ENCODE measurements around the gene MFN1.
A peak's percentile ranks its signal among the peaks of the same experiment; 100 is the strongest.

MFN1 gene

GRCh38 chr3:179348325-179349013, 960 bp downstream of the MFN1 start:
- peak in 2 of 3 experiments; percentile 33 to 56 for DNase-seq

DNA sequence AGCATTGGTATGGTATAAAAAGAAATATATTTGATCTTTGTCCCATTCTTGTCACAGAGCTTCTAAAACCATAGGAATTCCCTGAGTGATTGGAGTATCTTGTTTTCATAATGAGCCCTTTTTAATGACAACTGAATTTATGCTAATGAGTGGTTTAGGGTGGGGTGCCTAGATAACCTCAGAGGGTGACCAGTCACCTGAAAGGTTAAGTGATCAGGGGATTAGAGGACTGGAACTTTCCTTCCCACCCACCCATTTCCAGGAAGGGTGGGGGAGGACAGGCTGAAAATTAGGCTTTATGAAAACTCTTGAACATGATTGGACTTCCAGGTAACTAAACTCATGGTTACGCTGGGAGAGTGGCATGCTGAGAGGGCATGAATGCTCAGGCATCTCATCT, 8.5 kb downstream of the MFN1 start:
- no peak for DNase-seq

DNA sequence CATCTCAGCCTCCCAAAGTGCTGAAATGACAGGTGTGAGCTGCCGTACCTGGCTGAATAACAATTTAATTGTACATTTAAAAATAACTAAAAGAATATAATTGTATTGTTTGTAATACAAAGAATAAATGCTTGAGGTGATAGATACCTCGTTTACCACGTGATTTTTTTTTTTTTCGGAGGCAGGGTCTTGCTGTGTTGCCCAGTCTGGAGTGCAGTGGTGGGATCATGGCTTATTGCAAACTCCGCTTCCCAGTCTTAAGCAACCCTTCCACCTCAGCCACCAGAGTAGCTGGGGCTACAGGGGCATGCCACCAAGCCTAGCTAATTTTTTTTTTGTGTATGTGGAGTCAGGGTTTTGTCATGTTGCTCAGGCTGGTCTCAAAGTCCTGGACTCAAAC, 15.8 kb downstream of the MFN1 start:
- DNase-seq: no peak

GRCh38 chr3:179369621-179370020, 22.1 kb downstream of the MFN1 start:
- DNase-seq: no peak

DNA sequence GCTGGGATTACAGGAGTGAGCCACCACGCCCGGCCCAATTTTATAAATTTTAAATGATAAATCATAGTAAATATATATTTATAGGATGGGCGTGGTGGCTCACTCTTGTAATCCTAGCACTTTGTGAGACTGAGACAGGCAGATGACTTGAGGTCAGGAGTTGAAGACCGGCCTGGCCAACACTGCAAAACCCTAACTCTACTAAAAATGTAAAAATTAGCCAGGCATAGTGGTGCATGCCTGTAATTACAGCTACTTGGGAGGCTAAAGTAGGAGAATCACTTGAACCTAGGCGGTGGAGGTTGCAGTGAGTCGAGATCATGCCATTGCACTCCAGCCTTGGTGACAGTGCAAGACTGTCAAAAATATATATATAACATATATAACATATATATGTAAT, 26.4 kb downstream of the MFN1 start:
- DNase-seq: no peak

DNA sequence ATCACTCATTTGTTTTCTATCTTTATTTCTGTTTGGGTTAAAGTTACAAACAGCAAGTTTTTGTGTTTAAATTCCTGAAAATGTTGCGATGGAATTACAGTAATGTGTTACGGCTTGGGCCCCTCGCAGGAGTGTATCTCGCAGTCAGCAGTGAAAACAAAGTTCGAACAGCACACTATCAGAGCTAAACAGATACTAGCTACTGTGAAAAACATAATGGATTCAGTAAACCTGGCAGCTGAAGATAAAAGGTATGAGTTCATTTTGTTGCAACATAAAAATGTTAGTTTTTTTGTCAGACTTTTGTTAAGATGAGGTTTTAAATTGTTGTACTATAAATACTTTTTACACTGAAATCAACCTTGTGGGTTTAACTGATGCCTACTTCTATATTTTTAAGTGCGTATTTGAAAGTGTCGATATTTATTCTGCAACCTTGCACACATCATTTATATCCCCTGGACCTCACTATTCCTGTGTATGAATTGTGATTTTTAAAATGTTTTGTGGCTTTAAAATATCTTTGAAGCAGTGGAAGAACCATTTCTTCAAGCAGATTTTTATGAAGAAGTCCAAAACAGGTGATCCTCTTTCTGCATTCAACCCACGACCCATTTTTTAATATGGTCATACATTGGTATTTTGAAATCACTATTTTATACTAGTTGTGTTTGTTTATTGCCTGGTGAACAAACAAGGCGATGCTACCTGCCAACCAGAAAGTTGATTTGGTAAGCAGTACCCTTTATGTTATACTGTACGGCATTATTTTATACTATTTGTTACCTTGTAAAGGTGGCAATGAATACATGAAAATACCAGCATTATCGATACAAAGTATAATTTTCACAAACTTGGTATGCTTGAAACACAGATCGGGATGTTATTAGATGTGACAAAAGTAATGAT, 27.8 kb downstream of the MFN1 start:
- DNase-seq: no peak

DNA sequence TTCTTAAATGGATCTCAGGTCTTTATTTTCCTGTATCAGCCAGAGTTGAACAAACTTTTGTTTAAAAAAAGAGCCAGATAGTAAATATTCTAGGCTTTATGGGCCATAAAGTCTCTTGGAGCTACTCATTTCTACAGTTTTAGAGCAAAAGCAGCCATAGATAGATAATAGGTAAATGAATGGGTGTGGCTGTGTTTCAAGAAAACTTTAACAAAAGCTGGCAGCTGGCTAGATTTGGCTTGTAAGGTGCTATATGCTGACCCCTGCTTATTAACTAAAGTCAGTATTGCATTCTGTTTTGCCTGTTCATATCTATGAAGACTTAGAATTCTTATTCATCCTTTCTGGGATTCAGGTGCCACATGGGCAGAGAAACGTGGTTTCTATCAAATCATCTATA, 29.0 kb downstream of the MFN1 start:
- DNase-seq: no peak

- DNase-seq: no peak
Measured at GRCh38 chr3:179391906-179392305, 44.4 kb downstream of the MFN1 start.

GRCh38 chr3:179398574-179399231, 51.2 kb downstream of the MFN1 start:
- DNase-seq: no peak

DNA sequence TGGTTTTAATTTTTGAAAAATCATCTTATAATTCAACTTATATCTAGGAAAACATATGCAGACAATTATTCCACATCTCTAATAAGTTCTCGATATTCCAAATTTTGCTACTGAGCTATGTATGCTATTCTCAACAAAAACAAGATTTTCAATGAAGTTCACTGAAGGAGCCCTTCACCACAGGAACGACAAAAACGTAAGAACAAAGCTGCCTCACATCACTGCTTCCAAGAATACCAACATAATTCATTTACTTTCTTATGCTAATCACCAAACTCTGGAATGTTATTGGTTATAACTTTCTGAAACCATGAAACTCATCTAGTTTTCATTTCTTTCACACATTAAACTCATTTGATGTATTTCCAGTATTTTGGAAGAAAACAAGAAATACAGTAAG, 54.1 kb downstream of the MFN1 start:
- no peak for DNase-seq

GRCh38 chr3:179402963-179403362, 55.5 kb downstream of the MFN1 start:
- no peak for DNase-seq

GRCh38 chr3:179404307-179404706, 56.8 kb downstream of the MFN1 start:
- no peak for DNase-seq

GRCh38 chr3:179410331-179410730, 62.8 kb downstream of the MFN1 start:
- no peak for DNase-seq

DNA sequence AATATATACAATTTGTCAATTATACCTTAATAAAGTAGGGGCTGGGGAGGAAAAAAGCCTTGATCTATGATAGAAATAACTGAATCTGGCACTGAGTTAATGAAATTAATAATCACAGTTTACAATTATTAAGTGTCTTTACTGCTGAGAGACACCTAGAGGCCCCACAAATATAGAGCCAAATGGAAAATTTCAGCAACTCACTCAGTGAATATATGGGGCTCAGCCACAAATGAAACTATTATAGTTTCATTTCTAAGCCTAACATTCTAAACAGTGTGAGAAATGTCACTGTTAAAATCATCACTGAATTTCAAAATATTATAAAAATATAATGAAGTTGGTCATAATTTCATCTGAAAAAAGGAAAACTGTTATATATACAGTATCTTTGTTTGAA, 63.5 kb downstream of the MFN1 start:
- no peak for DNase-seq

GRCh38 chr3:179414804-179415203, 67.3 kb downstream of the MFN1 start:
- no peak for DNase-seq

DNA sequence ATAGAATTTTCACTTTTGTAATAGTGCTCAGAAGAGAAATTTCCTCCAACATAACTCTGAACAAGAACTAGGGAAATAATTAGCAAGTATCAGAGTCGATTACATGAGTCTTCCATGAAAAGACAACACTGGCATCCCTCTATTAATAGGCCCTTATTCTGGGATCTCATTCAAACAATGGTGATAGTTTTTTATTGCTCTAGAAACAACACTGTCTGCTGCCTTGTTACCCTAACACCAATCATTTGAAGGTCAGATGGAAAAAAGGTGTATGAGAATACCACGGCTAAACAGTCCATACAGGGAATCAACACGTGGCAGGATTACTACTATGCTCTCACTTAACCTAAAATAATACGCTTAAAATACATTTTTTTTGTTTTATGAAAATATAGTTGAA, 67.9 kb downstream of the MFN1 start:
- no peak for DNase-seq

- DNase-seq: no peak
Measured at GRCh38 chr3:179416681-179417080, 69.2 kb downstream of the MFN1 start.

- peak in 2 of 3 experiments; percentile 11 to 53 for DNase-seq
Measured at GRCh38 chr3:179418610-179419009, 71.1 kb downstream of the MFN1 start.

DNA sequence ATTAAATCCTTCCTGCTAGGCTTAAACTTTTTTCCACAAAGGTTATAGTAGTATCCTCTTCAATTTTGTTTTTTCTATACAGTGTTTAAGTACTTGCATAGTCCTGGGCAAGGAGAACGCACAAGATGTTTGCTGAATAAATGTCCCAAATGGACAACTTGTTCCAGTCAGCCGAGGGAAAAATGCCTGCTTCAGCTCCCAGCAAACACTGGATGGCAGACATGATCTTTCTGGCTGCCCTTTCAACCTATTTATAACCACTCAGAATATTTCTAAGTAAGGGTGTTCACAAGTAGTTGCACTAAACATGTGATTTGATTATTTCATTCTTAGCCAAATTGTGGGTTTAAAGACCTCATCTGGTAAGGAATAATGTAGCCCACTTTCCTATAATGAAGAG, 74.0 kb downstream of the MFN1 start:
- DNase-seq: peak in 2 of 3 experiments; percentile 7 to 26

DNA sequence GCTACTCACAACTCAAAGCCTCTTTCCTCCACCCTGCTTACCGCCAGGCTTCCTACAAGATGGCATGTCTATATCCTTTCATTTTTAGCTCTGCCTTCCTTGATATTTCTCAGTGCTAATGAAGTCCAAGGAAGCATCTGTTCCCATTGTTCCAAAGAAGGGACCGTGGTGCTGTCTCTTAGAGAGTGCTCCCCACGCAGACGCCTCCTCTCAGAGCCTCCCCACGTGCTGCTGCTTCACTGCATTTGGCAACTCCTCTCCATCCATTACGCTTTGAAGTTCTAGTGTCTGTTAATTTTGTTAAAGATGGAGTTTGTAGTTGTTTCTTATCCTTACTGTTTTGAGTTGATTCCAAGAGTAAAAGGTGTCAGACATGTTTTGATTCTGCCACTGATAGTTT, 77.6 kb downstream of the MFN1 start:
- DNase-seq: no peak

DNA sequence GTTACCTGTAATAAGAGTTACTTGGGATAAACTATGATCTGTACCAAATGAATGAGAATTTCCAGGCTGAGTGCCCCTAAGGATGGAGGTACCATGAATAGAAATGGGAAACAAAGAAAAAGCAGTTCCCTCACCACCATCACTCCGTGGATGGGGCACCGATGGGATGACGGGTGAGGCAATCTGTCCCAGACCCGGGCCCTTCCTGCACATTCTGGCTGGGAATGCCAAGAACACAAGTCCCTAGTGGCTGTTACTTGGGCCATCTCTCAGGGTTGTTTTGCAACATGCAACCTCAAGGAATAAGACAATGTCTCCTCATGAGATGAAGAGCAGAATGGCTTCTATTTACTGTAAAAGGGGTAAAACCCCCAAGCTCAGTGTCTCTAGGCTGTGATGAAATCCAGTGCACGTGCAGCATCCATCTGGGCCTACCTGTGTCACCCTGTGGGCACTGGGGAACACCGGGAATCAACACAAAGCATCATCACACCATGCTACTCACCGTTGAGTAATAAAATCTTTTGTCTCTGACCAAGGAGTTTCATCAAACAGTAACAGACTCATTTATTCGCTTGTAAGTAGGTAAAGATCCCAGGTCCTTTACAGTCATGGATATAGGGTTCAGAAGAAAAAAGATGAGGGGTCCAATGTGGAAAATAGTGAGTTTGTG, 81.5 kb downstream of the MFN1 start:
- no peak for DNase-seq

DNA sequence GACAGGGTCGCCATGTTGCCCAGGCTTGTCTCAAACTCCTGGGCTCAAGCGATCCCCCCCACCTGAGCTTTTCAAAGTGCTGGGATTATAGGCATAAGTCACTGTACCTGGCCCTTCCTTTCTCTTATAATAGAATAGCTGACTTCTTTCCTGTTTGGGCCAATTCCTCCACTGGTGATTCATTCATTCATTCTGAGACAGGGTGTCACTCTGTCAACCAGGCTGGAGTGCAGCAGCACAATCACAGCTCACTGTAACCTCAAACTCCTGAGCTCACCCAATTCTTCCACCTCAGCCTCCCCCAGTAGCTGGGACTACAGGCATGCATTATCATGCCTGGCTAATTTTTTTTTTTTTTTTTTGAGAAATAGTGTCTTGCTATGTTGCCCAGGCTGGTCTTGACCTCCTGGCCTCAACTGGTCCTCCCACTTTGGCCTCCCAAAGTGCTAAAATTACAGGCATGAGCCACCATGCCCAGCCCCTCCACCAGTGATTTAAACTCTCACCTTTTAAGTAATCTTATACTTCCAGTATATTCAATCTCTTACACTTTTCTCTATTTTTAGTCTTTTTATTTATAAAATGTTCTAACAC, 82.9 kb downstream of the MFN1 start:
- no peak for DNase-seq

GRCh38 chr3:179432021-179432420, 84.5 kb downstream of the MFN1 start:
- DNase-seq: no peak

Measured in NCI-H1417 (cell line).